ENCODE results near the gene CDKL1. TPM values are rescaled to one million over a fixed set of nuclear protein-coding genes. Genes with fewer than 3 reads are reported as not detected.
A peak's percentile ranks its signal among the peaks of the same experiment; 100 is the strongest.

The CDKL1 gene
- 6.5 TPM for total RNA-seq

DNA sequence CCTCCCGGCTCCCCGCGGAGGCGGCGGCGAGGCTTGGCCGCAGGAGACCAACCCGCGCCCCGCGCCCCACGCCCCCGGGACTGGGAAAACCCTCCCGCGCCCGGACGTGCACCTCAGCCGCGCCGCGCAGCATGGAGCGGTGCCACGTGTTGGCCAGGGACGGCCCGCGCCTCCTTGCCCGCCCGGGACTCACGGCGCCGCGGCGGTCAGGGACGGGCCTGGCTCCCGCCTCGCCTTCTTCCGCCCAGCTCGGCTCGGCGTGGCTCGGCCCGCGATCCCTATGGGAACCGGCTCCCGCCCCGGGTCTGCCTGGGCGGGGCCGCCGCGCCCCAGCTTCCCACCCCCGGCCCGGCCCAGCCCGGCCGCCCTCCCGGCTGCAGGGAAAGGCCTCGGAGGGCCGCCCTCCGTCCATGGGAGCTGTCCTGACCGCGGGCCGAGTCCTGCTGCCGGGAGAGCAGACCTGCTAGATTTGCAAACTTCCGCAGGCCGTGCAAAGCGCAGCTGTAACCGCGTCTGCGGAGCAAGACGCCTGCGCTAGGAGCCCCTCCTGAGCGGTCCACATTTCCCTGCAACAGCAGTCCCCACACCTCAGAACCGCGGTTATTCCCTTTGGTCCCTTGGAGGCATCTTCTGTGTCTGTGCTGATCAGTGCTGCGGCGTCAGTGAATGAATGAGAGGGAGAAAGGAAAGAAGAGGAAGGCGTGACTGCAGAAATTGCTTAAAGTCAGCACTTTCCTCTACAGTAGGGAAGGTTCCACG lies at the start of gene CDKL1:
Gene CDKL1 (minus strand): TSS at position 251 of the 759 bp plus-strand sequence. CDS start 1,013 bp downstream, outside the sequence.
- DNase-seq (ENCODE audit: low read depth in 2 of 3, low spot score in 2 of 3): peak in 2 of 3 donors; percentile 31 to 36

DNA sequence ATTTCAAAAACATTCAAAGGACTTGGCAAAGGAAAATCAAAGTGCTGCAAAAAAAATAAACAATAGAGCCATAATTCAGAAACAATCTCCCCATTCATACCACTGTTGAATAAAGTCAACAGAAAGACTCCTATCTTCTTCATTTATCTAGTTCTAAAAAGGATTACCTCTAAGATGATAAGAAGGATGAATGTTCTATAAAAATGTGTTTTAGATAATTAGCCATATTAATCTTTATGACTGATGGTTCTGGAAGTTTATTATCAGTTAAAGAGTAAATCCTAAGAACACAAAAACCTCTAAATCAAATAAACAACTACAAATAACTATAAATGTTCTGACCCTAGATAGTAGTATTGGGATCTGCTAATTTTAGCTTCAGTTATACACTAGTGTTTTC lies 37.8 kb upstream of the CDKL1 start:
- DNase-seq (ENCODE audit: low read depth in 2 of 3, low spot score in 2 of 3): no peak

DNA sequence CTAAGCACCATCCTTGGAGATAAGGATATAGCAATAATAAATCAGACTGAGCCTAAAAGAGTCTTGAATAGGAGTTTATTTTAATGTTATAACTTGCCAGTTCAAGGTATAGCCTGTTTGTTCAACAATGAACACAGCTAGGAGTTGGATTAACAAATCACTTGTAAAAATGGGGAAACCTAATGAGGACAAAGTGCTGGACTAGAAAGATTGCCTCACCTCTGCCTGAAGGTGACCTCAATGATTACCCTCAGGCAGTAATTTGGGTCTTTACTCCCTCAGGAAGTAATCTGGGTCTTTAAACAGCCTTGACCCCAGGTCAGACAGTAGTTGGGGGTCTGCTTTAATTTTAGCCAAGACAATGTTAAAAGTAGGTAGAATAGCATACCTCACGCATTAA lies 35.5 kb upstream of the CDKL1 start:
- no peak for DNase-seq (ENCODE audit: low read depth in 2 of 3, low spot score in 2 of 3)

DNA sequence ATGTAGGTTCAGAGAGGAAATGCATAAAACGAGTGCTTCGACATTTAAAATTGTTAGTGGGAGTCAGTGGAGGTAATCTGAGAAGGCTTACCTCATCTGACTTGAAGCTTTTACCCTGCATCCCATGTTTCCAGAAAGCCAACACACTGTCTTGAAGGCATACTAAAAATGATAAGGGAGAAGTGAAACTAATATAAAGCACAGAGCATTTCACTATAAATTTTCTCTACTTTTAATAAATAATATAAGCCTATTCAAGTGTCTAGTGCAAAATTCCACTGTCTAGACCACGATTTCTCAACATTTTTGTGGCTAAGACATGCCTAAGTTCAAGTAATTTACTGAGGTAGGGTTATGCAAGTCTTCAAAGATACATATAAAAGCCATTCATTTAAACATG lies 29.1 kb upstream of the CDKL1 start:
- no peak for DNase-seq (ENCODE audit: low read depth in 2 of 3, low spot score in 2 of 3)

DNA sequence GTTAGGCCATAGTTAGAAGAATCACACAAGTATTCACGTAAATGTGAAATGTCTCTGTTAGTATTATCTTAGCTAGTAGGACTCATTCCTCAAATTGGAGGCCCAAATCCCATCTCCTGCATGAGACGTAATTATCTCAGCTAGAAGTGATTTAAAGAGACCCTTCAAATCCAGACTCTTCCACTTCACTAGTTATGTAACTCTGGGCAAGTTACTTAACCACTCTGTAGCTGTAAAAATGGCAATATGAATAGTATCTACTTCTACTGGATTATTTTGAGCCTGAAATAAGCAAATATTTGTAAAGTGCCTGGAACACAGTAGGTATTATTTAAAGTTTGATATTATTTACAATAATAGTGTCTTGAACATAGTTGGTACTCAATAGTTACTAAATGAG lies 28.4 kb upstream of the CDKL1 start:
- DNase-seq (ENCODE audit: low read depth in 2 of 3, low spot score in 2 of 3): no peak

DNA sequence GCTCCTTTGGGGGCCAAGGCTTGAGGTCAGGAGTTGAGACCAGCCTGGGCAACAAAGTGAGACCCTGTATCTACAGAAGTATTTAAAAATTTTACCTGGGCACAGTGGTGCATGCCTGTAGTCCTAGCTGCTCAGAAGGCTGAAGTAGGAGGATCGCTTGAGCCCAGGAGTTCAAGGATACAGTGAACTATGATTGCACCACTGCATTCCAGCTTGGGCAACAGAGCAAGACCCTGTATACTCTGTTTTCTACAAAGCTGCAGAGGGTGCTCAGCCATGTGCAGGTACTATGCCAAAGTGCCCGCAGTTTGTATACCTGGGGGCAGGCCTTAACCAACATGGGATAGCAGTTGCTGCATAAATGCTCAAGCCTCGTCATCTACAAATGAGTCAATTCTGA lies 26.8 kb upstream of the CDKL1 start:
- DNase-seq (ENCODE audit: low read depth in 2 of 3, low spot score in 2 of 3): no peak

DNA sequence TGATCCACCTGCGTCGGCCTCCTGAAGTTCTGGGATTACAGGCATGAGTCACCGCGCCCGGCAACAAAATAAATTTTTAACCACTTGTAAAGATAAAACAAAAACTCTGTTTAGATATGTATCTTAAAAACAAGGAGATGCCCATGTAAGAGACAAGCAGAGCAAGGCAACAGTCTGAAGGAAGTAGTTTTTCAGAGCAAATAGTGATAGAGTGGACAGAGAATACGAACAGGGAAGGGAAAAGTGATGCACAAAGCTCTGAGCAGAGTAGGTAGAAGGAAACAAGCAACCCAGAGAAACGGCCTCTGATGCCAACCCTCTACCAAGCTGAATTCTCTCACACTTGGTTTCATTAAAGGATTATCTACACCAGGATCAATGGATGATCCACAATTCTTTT lies 24.8 kb upstream of the CDKL1 start:
- DNase-seq (ENCODE audit: low read depth in 2 of 3, low spot score in 2 of 3): no peak

DNA sequence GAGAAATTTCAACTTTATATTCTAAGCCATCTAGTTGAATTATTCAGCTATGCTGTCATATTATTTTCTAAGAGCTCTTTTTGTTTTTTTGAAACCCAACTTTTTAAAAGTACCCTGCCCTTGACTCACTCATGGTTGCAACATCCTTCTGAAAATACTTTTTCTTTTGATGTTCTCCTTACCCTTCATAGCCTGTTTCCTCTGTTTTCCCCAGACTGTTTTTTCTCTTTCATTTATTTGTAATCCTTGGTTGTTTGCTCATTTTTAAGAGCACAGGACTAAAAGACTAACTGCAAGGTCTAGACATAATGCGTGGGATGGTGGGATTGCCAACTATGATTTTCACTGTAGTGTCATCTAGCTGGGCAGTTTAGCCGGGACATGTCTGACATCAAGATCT lies 21.2 kb upstream of the CDKL1 start:
- no peak for DNase-seq (ENCODE audit: low read depth in 2 of 3, low spot score in 2 of 3)

DNA sequence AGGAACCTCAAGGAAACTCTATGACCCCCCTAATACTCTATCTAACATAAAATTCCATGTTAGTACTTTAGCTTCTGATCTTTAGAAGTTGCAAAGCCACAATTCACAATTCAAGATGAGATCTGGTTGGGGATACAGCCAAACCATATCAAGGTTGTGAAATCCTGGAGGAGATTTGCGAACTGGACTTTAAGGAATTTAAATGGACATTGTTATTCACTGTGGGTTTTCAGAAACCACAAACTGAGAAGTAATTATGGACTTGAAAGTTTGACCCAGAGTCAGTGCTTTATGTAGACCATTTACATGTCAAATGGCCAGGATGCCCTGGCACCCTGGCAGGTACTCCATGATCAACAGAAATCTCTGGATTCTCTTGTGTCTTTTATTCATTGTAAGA lies 14.2 kb upstream of the CDKL1 start:
- no peak for DNase-seq (ENCODE audit: low read depth in 2 of 3, low spot score in 2 of 3)

DNA sequence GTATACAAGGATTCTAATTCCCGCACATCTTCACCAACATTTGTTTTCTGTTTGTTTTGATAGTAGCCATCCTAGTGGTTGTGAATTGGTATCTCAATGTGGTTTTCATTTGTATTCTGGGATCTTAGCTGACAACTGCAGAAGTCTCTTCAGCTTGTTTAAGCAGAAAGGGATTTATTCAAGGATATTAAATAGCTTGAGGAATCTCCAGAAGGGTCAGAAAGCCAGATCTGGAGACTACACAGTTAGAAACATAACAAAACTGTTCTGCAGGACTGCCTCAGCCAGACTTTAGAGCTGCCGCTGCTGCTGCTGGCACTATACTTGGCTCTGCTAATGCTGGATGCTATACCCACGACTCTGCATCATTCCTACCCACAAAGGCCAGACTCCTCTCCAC lies 13.4 kb upstream of the CDKL1 start:
- no peak for DNase-seq (ENCODE audit: low read depth in 2 of 3, low spot score in 2 of 3)

DNA sequence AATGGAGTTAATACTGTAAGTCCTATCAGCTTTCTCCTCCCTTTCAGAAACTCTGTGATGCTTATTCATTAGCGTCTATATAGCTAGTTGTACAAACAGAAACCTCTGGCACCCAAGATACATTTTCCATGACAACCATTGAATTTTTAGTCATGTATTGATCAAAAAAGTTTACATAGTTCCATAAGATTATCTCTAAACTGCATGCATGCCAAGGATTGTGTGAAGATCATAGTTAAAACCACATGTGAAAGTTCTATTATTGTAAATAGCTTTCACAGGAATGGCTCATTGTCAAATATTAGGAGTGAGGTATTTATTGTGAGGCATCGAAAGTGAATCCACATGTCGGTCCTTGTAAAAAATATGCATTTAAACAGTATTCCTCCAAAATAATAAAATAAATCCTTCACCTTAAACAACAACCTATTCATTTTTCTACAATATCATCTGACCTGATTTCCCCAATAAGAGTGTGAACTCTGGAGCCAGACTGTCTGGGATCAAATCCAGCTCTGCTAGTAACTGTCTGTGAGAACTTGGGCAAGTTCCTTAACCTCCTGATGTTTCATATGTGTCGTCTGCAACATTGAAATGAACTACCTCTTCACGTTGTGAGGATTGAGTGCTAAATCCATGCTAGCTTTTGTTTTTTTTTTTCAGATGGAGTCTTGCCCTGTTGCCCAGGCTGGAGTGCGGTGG lies 10.6 kb upstream of the CDKL1 start:
- DNase-seq (ENCODE audit: low read depth in 2 of 3, low spot score in 2 of 3): no peak

DNA sequence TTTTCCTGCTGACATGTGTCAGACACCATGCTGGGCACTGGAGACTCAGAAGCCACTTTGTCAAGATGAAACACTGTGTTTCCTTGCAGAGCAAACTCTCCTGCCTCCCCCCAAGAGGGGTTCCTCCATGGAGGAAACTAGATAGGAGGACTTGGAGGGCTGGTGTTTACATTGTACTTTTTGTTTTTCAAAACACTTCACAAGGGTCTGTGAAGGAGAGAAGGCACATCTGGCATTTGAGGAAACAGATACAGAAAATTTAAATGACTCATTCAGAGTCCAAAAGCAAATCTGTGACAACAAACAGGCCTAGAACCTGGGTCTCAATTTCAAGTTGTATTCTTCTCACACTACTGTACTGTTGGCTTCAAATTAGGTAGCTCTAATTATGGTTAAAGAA lies 6.7 kb upstream of the CDKL1 start:
- DNase-seq (ENCODE audit: low read depth in 2 of 3, low spot score in 2 of 3): peak in 2 of 3 donors; percentile 52 to 73

DNA sequence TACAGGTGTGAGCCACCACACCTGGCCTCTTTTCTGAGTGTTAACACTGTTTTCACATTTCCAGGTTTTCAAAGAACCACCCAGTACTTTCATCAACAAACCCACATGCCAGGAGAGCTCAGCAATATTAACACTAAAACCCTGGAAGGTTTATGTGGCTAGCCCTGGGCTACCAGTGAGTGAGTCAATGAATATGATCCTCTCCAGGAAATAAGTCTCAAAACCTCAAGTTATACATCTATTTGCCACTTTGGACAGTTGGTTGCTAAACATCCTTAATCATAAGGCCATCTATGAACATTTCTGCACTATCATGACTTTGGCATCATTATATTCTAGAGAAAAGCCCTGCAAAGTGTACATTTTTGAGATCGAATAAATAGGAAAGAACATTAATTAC lies 6.3 kb upstream of the CDKL1 start:
- no peak for DNase-seq (ENCODE audit: low read depth in 2 of 3, low spot score in 2 of 3)

DNA sequence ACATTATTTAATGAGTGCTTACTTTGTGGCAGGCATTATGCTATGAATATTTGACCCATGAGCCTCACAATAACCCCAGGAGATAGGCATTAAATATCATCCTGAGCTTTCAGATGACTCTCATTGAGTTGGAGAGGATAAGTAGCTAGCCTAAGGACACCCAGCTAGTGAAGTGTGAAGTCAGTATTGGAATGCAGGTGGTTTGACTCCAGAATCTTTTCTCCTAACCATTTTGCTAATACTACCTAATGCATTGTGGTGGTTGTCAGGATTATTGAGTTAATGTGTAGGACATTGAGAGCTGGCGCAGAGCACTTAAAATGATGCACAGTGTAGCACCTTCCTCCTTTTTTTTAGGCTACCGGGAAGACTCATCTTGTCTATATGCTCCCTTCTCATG lies 3.8 kb upstream of the CDKL1 start:
- DNase-seq (ENCODE audit: low read depth in 2 of 3, low spot score in 2 of 3): no peak

DNA sequence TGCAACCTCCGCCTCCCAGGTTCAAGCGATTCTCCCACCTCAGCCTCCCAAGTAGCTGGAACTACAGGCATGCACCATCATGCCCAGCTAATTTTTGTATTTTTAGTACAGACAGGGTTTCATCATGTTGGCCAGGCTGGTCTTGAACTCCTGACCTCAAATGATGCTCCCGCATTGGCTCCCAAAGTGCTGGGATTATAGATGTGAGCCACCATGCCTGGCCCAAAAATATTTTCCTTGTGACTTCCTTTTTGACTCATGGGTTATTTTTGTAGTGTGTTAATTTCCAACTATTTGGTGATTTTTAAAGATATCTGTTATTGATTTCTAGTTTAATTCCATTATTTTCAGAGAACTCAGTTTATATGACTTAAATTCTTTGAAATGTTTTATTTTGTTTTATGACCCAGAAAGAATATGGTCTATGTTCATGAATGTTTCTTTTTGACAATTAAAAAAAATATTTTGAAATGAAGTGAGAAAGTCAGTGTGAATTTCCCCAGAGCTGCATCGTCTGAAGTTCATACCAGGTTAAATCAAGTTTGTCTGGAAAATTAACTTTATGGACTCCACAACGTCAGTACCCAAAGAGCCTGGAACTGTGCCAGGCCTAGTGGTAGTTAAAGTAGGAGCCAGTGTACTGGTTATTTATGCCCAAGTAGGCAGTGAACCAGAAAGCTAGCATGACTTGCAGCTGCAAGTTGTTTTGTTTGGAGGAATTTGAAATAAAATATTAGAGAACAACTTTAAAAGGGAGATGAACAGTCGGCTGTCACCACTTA lies 2.8 kb upstream of the CDKL1 start:
- peak in 1 of 3 donors; percentile 50 for DNase-seq (ENCODE audit: low read depth in 2 of 3, low spot score in 2 of 3)

DNA sequence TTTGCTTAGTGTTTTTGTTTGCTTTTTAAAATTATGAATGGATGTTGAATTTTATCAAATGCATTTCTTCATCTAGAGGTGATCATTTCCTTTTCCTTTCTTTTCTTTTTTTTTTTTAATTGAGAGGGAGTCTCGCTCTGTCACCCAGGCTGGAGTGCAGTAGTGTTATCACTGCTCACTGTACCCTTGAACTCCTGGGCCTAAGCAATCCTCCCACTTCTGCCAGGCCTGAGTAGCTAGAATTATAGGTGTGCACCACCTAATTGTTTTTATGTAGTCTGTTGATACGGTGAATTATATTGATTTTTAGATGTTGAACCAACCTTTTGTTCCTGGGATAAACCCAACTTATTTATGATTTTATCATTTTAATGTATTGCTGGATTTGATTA lies 1.5 kb upstream of the CDKL1 start:
- no peak for DNase-seq (ENCODE audit: low read depth in 2 of 3, low spot score in 2 of 3)

DNA sequence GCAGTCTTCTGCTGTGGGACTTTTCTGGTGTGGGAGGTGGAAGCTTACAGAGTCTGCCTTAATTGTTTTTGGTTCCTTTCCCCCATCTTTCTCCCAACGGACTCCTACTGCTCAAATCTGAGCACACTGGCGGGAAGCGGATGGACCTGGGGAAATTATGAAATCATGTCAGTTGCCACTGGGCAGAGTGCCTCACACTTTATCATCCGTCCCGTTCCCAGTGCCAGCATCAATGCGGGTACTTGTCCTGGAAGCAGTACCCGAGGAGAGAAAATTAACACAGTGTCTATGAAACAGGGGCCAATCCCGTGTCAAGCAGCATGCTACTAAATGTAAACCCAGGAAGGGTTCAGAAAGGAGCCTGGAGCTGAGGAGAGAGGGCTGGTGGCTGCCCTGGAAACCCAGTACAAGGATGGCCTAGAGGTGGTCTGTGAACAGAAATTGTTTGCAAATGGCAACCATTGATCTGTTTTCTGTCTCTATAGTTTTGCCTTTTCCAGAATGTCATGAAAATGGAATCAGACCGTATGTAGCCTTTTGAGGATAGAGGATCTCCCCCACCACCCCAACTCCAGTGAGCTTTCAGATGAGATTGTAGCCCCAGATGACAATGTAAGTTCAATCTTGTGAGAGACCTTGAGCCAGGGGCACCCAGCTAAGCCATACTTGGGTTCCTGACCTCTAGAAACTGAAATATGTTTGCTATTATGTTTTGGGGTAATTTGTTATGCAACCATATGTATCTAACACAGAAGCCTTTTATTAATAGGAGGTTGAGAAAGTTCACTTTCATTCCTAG lies 908 bp upstream of the CDKL1 start:
- no peak for DNase-seq (ENCODE audit: low read depth in 2 of 3, low spot score in 2 of 3)

DNA sequence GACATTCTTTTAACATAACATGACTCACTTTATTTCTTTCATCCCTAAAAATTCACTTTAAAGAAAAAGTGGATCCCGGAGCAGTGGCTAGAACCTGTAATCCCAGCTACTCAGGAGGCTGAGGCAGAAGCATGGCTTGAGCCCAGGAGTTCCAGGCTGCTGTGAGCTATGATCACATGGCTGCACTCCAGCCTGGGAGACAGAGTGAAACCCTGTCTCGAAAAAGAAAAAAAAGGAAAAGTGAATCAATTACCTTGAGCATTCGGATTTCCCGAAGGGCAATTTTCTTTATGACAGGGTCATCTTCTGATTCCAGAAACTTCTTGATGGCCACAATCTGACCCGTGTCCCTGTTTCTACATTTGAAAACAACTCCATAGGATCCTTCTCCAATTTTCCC lies 1.2 kb downstream of the CDKL1 start:
- no peak for DNase-seq (ENCODE audit: low read depth in 2 of 3, low spot score in 2 of 3)

DNA sequence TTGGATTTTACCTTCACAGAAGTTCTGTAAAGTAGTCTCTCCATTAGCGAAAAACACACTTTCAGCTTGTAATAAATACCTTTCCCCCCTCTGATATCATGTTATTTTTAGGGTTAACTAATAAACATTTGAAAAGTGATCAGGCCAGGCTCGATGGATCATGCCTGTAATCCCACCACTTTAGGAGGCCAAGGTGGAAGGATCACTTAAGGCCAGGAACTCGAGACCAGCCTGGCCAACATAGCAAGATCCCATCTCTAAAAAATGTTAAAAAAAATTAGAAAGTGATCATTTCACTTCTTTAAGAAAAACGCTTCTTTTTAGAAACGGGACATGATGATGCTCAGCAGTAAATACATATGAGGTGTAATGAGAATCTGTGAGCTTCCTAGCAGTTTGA lies 2.0 kb downstream of the CDKL1 start:
- DNase-seq (ENCODE audit: low read depth in 2 of 3, low spot score in 2 of 3): no peak

DNA sequence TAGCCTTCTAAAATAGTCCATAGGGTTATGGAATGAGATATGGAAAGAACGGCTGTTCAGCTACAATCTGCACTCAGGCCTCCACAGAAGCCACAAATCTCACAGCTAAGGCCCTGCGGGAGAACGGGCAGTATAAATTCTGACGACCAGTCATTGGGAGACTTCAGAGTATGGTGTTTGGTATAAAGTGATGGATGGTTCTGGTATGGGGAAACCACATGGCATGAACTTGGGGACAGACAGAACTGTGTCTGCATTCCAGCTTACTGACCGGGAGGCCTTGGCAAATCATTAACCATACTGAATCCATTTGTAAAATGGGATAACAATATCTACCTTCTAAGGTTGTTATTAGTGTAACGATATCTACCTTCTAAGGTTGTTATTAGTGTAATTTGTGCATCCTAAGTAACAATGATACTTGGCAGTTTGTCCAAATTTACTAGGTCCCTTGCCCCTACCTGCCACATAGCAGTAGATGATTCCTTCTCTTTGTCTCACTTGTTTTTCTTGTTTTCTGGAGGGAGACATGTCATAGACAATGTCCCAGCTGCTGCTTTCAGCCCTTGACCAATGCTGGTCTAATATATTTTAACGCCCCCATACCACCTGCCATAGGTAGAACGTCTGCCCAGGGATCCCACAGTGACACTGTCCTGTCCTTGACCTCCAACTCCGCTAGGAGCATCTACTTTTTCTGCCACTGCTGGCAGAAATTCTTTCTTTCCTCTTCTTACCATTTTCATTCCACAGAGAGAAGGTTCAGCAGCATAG lies 6.8 kb downstream of the CDKL1 start:
- no peak for DNase-seq (ENCODE audit: low read depth in 2 of 3, low spot score in 2 of 3)
